Stimulated activated CD4-positive, alpha-beta T cell treated with anti-CD3 and anti-CD28 coated beads, Interleukin-1b, Interleukin-23, amount 100 ng/mL, for 4 hours (primary cell): Measurements from ENCODE around the gene OSBPL2.

Experiments used
- DNase-seq, 2 donors: peaks; one replicate each; pipeline ENCODE4 v3.0.0-alpha.2; 2020; ENCODE audit warnings: low read depth in 2 of 2

Gene OSBPL2

GRCh38 chr20:62313021-62313420 lies 74.7 kb downstream of the OSBPL2 start:
- DNase-seq: no peak

GRCh38 chr20:62313460-62314338 lies 75.4 kb downstream of the OSBPL2 start:
- DNase-seq: no peak

- no peak for DNase-seq
Measured at GRCh38 chr20:62314339-62314638, 76.0 kb downstream of the OSBPL2 start.

GRCh38 chr20:62314711-62315302 lies 76.5 kb downstream of the OSBPL2 start:
- no peak for DNase-seq

- no peak for DNase-seq
Measured at GRCh38 chr20:62315773-62316172, 77.5 kb downstream of the OSBPL2 start.

- DNase-seq: no peak
Measured at GRCh38 chr20:62316331-62317166, 78.2 kb downstream of the OSBPL2 start.

GRCh38 chr20:62317167-62317655 lies 78.9 kb downstream of the OSBPL2 start:
- DNase-seq: no peak

DNA sequence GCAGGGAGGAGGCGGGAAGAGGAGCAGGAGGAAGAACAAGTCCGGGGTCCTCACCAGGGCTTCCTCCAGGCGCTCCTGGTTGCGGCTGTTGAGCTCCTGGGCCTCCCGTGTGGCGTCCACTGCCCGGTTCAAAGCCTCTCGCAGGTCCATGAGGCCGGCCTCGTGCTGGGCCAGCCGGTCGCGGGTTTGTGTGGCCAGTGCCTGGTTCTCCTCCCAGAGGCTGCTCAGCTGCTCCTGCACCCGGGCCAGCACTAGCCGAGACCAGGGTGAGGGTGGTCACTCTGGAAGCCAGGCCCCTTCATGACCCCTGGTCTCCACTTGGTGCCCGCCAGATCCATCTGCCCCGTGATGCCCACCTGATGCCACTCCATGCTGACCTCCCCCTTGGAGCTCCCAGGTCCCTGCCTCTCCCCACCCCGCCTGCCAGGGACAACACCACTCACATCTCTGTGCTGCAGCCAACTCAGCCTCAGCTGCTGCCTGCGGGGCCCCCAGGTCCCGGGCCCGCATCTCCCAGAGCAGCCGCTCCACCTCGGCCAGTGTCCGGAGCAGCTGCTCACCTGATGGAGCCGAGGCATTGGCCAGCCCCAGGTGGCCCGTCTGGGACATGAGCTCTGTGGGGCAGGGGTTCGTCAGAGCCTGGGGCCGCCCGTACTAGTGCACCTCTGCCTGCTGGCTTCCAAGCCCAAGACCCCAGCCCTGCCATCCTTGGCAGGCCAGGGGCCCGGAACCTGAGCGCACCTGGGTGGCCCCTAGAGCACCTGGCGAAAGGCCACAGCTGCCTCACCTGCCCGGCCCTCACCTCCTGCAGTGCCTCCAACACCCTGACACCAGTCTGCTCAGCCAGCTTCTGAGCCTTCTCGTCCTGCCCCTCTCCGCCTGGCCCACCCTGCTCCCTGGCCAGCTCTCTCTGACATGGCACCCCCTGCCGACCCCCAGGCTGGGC lies 80.4 kb downstream of the OSBPL2 start:
- DNase-seq: no peak

DNA sequence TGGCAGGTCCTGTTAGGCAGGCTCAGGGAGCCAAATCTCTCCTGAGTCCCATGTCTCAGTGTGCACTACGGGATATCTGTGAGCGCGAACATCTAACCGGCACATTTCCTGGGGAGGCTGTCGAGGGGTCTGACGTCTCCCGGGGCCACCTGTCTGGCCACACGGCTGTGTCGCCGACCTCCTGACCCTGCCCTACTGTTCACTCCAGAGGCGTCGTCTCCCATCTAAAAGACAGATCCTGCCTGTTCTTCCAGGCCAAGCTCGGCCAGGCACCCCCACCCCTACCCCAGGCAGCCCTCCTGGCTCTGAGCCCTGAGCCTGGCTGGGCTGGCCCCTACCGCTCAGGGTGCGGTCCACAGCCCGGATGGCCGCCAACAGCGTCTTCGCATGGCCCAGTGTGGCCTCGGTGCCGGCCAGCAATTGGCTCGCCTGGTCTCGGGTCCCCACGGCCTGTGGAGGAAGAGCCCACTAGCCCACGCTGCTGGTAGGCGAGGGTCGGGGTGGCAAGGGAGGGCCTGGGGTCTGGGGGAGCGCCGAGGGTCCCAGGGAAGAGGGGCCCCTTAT lies 81.1 kb downstream of the OSBPL2 start:
- no peak for DNase-seq

GRCh38 chr20:62320581-62321354 lies 82.4 kb downstream of the OSBPL2 start:
- no peak for DNase-seq

DNA sequence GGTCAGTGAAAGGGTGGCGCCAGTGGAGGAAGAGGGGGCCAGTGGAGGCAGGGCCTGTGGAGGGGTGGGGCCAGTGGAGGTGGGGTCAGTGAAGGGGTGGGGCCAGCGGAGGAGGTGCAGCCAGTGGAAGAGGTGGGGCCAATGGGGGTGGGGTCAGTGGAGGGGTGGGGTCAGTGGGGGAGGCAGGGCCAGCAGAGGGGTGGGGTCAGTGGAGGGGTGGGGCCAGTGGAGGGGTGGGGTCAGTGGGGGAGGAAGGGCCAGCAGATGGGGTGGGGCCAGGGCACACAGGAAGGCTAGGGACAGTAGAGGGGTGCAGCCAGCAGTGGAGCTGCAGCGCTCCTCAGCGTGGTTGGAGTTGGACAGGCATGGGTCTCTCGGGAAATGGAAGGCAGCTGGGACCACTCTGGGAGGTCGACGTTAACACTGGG lies 83.2 kb downstream of the OSBPL2 start:
- no peak for DNase-seq

GRCh38 chr20:62321975-62322374 lies 83.7 kb downstream of the OSBPL2 start:
- no peak for DNase-seq

DNA sequence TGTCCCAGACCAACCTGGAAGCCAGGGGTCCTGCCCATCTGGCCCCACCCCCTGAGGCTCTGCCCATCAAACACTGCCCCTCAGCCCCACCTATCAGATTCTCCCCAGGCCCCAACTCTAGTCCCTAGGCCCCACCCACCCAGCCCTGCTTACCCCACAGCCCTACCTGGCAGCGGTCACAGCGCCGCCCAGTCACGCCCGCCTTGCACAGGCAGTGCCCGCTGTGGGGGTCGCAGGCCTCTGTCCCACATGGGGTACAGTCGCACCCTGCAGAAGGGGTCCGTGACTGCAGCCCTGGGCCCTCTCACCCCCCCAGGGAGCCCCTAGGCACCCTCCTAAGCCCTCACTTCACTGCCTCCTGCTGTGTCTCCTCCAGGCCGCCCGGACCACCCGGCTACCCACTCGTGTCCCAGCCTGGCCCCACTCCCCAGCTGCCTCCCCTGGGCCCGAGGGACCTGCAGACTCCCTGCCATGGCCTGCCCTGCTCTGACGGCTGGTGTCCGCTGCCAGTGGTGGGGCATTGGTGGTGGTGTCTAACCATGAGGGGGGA lies 84.2 kb downstream of the OSBPL2 start:
- DNase-seq: no peak

DNA sequence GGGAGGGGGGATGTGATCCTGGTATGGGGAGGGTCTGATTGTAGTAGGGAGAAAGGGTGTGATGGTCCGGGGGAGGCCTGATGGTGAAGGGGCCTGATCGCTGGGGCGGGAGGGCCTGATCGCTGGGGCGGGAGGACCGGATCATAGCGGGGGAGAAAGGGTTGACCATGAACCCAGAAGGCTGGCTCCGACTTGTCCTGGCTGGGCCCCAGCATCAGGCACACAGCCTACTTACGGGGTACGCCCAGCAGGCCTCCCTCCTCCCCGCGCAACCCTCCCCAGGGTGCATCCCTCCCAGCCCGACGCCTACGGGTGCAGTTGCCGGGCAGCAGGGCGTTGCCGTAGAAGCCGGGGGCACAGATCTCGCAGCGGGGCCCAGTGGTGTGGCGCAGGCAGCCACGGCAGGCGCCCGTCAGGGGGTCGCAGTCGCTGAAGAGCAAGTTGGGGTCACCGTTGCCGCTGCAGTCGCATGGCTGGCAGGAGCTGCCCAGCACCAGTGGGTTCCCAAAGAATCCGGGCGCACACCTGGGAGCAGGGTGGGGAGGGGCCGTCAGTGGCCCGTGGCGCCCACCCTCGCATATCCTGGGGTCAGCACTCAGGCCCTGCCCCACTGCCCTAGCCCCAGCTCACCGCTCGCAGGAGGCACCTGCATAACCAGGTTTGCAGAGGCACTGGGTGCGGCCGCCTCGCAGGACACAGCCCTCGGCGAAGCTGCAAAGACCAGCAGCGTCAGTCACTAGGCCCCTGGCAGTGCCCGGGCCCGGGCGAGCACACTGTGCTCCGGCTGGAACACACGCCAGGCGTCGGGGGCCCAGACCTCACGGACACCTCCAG lies 85.0 kb downstream of the OSBPL2 start:
- no peak for DNase-seq

GRCh38 chr20:62323980-62324906 lies 85.9 kb downstream of the OSBPL2 start:
- no peak for DNase-seq

- DNase-seq: no peak
Measured at GRCh38 chr20:62325172-62325905, 87.0 kb downstream of the OSBPL2 start.

DNA sequence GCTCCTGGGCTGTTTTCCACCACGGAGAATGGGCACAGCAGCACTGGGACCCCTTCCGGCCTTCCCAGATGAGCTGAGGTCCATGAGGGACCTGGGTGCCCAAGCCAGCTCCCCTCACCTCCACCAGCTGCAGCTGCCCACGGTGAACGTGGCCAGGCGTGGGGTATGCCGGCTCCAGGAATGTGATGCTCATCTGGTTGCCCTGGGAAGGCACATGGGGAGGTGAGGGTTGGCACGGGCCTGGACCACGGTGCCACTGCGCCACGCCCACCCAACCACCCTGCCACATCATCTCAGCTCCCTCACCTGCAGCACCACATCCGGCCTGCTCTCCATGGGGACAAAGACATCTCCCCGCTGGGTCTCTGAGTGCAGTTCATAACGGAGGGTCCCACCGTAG lies 88.2 kb downstream of the OSBPL2 start:
- no peak for DNase-seq
